ENCODE data around the gene DACH2.
"Not testable (repeated sequence)": the region's sequence is repeated elsewhere in the genome, so short reads cannot be mapped to it uniquely, and the experiment has no call there.

DACH2 gene

GRCh38 chrX:86148024-86148511, at the start of gene DACH2:
Gene DACH2 (plus strand): TSS chrX:86148451.
- DNase-seq, result peak; percentile 94

GRCh38 chrX:86102341-86102740, 45.9 kb upstream of the DACH2 start:
- no peak for DNase-seq

- DNase-seq, result no peak
These were observed 45.2 kb upstream of the DACH2 start for GRCh38 chrX:86103061-86103460.

- DNase-seq, result no peak
These were observed 43.7 kb upstream of the DACH2 start for GRCh38 chrX:86104526-86104925.

GRCh38 chrX:86121916-86122315, 26.3 kb upstream of the DACH2 start:
- no peak for DNase-seq

- peak; percentile 23 for DNase-seq
These were observed 14.5 kb upstream of the DACH2 start for GRCh38 chrX:86133761-86134160.

GRCh38 chrX:86137071-86137470, 11.2 kb upstream of the DACH2 start:
- no peak for DNase-seq

GRCh38 chrX:86141786-86142185, 6.5 kb upstream of the DACH2 start:
- no peak for DNase-seq

GRCh38 chrX:86146102-86146501, 2.1 kb upstream of the DACH2 start:
- no peak for DNase-seq

- DNase-seq, result peak; percentile 57
These were observed 343 bp downstream of the DACH2 start for GRCh38 chrX:86148594-86148993.

- no peak for DNase-seq
These were observed 868 bp downstream of the DACH2 start for GRCh38 chrX:86149119-86149518.

GRCh38 chrX:86154553-86154952, 6.3 kb downstream of the DACH2 start:
- DNase-seq, result peak; percentile 45

- DNase-seq, result peak; percentile 31
These were observed 23.1 kb downstream of the DACH2 start for GRCh38 chrX:86171366-86171765.

GRCh38 chrX:86178906-86179305, 30.7 kb downstream of the DACH2 start:
- DNase-seq, result no peak

GRCh38 chrX:86181325-86181724, 33.1 kb downstream of the DACH2 start:
- DNase-seq, result not testable (repeated sequence)

GRCh38 chrX:86192827-86193226, 44.6 kb downstream of the DACH2 start:
- DNase-seq, result no peak

- DNase-seq, result no peak
These were observed 46.5 kb downstream of the DACH2 start for GRCh38 chrX:86194758-86195157.

GRCh38 chrX:86195343-86195742, 47.1 kb downstream of the DACH2 start:
- DNase-seq, result no peak

- no peak for DNase-seq
These were observed 49.6 kb downstream of the DACH2 start for GRCh38 chrX:86197815-86198214.

- no peak for DNase-seq
These were observed 62.5 kb downstream of the DACH2 start for GRCh38 chrX:86210772-86211171.

GRCh38 chrX:86215260-86215659, 67.0 kb downstream of the DACH2 start:
- DNase-seq, result no peak

- DNase-seq, result no peak
These were observed 89.2 kb downstream of the DACH2 start for GRCh38 chrX:86237482-86237881.

- no peak for DNase-seq
These were observed 93.3 kb downstream of the DACH2 start for GRCh38 chrX:86241547-86241946.

- peak; percentile 33 for DNase-seq
These were observed 115.3 kb downstream of the DACH2 start for GRCh38 chrX:86263526-86263925.

- no peak for DNase-seq
These were observed 147.0 kb downstream of the DACH2 start for GRCh38 chrX:86295293-86295692.

- no peak for DNase-seq
These were observed 174.7 kb downstream of the DACH2 start for GRCh38 chrX:86322913-86323312.
